GM10248 (cell line): Measurements from ENCODE around the gene ABCB6.

Source experiments
- CTCF ChIA-PET: fragments of 300-600 bp; sonication (Branson Sonifier 250); formaldehyde crosslinking; extraction: SDS; loops from one replicate; lab custom pipeline; 2021; ENCODE audit warnings: antibody characterized with exemption; lab: Yijun Ruan, JAX
- POLR2A ChIA-PET: fragments of 350-650 bp; sonication (Branson Sonifier 250); formaldehyde crosslinking; extraction: SDS; loops from one replicate; lab custom pipeline; 2020; ENCODE audit warnings: antibody characterized with exemption; lab: Yijun Ruan, JAX
- DNase-seq: peaks from one replicate; pipeline ENCODE4 v3.0.0; 2012; ENCODE audit errors: extremely low spot score
- TF ChIP-seq, protein P1 (sequence below): IDR thresholded peaks from 2 replicates; pipeline ENCODE4 v1.5.1; 2012; ENCODE audit warnings: mild to moderate bottlenecking, low read depth; ENCODE audit errors: extremely low read depth, missing control alignments, control extremely low read depth

Gene ABCB6

DNA sequence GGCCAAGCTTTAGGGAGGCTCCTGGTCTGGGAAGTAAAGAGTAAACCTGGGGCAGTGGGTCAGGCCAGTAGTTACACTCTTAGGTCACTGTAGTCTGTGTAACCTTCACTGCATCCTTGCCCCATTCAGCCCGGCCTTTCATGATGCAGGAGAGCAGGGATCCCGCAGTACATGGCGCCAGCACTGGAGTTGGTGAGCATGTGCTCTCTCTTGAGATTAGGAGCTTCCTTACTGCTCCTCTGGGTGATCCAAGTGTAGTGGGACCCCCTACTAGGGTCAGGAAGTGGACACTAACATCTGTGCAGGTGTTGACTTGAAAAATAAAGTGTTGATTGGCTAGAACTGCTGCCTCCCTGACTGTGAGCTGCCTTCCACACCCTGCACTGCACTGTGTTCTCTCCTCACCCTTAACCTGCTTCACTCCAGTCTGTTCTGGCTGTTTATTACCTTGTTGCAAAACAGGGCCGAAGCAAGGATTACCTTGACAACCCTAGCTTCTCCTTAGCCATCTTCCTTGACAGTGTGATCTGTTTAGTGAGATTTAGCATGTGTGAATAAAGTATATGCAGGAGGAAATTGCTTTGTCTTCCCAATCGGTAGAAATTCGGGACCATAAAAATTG lies 35.5 kb downstream of the ABCB6 start:
- POLR2A ChIA-PET, result interaction anchor here (0.6 kb wide), 1 partner anchor 23 kb away, joined by 3 read pairs; the partner anchor contains the start of gene ZFAND2B
- CTCF ChIA-PET, result interaction anchor here (0.7 to 3.1 kb wide), 8 partner anchors 9 to 153 kb away, joined by 3 to 15 read pairs (median 4); partner anchors contain the start of gene ZFAND2B
- no peak for DNase-seq
- TF ChIP-seq, protein P1, sequence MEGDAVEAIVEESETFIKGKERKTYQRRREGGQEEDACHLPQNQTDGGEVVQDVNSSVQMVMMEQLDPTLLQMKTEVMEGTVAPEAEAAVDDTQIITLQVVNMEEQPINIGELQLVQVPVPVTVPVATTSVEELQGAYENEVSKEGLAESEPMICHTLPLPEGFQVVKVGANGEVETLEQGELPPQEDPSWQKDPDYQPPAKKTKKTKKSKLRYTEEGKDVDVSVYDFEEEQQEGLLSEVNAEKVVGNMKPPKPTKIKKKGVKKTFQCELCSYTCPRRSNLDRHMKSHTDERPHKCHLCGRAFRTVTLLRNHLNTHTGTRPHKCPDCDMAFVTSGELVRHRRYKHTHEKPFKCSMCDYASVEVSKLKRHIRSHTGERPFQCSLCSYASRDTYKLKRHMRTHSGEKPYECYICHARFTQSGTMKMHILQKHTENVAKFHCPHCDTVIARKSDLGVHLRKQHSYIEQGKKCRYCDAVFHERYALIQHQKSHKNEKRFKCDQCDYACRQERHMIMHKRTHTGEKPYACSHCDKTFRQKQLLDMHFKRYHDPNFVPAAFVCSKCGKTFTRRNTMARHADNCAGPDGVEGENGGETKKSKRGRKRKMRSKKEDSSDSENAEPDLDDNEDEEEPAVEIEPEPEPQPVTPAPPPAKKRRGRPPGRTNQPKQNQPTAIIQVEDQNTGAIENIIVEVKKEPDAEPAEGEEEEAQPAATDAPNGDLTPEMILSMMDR, result no peak

DNA sequence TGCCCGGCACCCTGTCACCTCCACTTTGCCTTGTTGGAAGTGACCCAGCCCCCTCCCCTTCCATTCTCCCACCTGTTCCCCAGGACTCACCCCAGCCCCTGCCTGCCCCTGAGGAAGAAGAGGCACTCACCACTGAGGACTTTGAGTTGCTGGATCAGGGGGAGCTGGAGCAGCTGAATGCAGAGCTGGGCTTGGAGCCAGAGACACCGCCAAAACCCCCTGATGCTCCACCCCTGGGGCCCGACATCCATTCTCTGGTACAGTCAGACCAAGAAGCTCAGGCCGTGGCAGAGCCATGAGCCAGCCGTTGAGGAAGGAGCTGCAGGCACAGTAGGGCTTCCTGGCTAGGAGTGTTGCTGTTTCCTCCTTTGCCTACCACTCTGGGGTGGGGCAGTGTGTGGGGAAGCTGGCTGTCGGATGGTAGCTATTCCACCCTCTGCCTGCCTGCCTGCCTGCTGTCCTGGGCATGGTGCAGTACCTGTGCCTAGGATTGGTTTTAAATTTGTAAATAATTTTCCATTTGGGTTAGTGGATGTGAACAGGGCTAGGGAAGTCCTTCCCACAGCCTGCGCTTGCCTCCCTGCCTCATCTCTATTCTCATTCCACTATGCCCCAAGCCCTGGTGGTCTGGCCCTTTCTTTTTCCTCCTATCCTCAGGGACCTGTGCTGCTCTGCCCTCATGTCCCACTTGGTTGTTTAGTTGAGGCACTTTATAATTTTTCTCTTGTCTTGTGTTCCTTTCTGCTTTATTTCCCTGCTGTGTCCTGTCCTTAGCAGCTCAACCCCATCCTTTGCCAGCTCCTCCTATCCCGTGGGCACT lies 36.2 kb downstream of the ABCB6 start:
- CTCF ChIA-PET, result interaction anchor here (0.7 to 3.1 kb wide), 10 partner anchors 8 to 153 kb away, joined by 3 to 15 read pairs (median 4); partner anchors contain the start of gene ZFAND2B
- POLR2A ChIA-PET, result interaction anchor here (0.6 kb wide), 1 partner anchor 24 kb away, joined by 3 read pairs; the partner anchor contains the start of gene ZFAND2B
- TF ChIP-seq, protein P1, result no peak
- DNase-seq, result no peak

DNA sequence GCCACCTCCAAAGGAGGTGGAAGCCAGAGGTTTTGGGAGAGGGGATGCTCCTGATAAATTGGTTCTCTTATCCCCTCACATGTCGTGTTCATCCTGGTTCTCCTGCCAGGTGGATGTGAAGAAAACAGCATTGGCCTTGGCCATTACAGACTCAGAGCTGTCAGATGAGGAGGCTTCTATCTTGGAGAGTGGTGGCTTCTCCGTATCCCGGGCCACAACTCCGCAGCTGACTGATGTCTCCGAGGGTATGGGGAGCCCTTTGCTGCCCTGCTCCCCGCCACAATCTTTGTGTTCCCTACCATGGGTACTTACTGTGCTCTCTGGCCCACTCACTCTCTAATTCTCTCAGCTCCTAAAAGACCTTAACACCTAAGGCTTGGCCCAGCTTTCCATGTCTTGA lies 37.2 kb downstream of the ABCB6 start:
- ChIA-PET CTCF (interaction anchor here (0.9 to 3.1 kb wide), 7 partner anchors 8 to 122 kb away, joined by 3 to 15 read pairs (median 7); partner anchors contain the start of gene DNAJB2), POLR2A (no interaction called here)
- no peak for DNase-seq
- TF ChIP-seq, protein P1, result no peak

DNA sequence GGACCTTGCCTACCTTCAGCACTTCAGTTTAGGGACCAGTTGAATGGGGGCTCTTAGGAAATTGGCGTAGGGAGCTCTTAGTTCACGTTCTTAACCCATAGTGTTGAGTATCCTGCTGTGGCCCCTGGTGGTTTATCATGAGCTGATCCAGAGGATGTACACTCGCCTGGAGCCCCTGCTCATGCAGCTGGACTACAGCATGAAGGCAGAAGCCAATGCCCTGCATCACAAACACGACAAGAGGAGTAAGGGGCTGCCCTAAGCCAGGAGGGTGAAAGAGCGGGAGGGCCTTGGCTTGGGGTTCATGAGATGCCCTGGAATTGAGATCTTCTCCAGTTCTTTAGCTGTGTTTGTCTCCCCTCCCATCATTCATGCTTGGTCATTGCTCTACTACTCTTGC lies 37.8 kb downstream of the ABCB6 start:
- TF ChIP-seq, protein P1, result no peak
- ChIA-PET CTCF (interaction anchor here (0.9 to 3.1 kb wide), 9 partner anchors 9 to 123 kb away, joined by 3 to 15 read pairs (median 7); partner anchors contain the start of gene DNAJB2), POLR2A (no interaction called here)
- no peak for DNase-seq

DNA sequence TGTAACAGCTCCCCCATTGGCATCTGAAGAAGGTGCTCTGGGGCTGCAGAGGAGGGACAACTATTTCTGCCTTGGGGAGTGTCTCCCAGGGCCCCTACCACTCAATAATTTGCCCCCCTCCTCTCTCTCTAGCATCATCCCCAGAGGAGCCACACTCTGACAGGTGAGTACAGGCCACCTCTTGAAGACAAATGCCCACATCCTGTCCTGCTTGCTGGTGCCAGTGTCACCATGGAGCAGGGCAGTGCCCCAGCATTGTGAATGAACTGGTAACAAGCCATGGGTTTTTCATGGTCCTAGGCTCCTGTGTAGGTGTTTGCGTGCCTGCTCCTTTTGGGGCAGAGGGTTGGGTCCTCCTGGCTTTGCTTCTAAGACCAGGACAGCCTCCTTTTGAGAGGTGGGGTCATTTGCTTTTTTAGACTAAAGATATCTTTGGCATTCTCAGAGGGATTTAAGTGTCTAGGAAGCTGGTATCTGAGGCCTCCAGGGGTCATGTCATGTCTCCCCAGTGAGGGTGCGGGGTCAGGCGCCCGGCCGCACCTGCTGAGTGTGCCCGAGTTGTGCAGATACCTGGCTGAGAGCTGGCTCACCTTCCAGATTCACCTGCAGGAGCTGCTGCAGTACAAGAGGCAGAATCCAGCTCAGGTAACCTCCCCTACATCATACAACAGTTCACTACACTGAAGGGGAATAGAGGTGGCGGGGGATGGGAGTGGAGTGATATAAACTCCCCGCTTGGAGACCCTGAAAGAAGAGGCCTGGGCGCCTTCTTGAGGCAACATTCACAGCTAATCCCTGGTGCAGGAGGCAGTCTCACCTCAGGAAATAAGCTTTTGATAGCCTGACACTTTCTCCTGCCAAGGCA lies 38.9 kb downstream of the ABCB6 start:
- ChIA-PET CTCF (interaction anchor here (0.9 to 3.1 kb wide), 10 partner anchors 9 to 470 kb away, joined by 3 to 15 read pairs (median 6); partner anchors contain the start of genes DNAJB2 and GLB1L), POLR2A (no interaction called here)
- TF ChIP-seq, protein P1, result no peak
- DNase-seq, result no peak
